Testis (tissue), 2 donors: ENCODE data around the gene BICC1.

ENCODE experiments used
- CTCF ChIP-seq, 3 experiments: fragments of 450-650 bp in 2 of 3; fragments of 200-600 bp in 1 of 3; sonication (generic) in 1 of 3; IDR thresholded peaks; one replicate each; pipeline ENCODE4 v1.5.1; 2016 to 2019; ENCODE audit warnings: antibody characterized with exemption in 3 of 3, mild to moderate bottlenecking in 2 of 3, moderate library complexity in 1 of 3
- POLR2A ChIP-seq: fragments of 450-650 bp; IDR thresholded peaks from one replicate; pipeline ENCODE4 v1.6.1; 2017; ENCODE audit warnings: antibody characterized with exemption, mild to moderate bottlenecking, moderate library complexity

- TF ChIP-seq CTCF (IDR thresholded peaks at IDR 0.05) = no peak
- TF ChIP-seq POLR2A = no peak
Observed at GRCh38 chr10:58582045-58582444, 69.4 kb downstream of the BICC1 start.
